ENCODE measurements around the gene PTGR2.

DNA sequence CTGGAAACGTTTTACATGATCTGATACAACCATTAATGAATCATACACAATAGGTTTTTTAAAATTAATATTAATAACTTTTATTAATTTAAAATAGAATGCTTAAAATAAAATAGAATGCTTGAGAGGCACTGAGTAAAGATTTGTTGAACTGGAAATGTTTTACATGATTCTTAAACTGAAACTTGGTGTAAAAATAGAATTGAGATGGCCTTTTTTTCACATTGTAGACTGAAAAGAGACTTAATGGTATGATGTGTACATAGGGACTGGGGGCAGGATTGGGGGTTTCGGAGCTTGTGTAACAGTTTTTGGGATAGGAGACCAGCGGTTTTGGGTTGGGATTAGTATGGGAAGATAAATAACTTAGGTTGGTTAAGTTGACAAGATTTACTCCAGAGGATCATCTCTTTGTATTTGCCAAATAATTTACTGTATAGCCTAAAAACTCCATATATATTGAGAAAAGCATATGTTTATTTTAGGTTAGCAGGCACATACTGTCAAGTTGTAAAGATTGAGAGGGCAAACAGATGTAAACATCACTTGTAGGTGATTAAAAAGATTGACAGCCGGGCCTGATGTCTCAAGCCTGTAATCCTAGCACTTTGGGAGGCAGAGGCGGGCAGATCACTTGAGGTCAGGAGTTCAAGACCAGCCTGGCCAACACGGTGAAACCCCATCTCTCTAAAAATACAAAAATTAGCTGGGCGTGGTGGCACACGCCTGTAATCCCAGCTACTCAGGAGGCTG, 33.0 kb downstream of the PTGR2 start:
- TF ChIP-seq, protein P1, sequence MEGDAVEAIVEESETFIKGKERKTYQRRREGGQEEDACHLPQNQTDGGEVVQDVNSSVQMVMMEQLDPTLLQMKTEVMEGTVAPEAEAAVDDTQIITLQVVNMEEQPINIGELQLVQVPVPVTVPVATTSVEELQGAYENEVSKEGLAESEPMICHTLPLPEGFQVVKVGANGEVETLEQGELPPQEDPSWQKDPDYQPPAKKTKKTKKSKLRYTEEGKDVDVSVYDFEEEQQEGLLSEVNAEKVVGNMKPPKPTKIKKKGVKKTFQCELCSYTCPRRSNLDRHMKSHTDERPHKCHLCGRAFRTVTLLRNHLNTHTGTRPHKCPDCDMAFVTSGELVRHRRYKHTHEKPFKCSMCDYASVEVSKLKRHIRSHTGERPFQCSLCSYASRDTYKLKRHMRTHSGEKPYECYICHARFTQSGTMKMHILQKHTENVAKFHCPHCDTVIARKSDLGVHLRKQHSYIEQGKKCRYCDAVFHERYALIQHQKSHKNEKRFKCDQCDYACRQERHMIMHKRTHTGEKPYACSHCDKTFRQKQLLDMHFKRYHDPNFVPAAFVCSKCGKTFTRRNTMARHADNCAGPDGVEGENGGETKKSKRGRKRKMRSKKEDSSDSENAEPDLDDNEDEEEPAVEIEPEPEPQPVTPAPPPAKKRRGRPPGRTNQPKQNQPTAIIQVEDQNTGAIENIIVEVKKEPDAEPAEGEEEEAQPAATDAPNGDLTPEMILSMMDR (IDR thresholded peaks at IDR 0.05), result no peak
- no peak for TF ChIP-seq POLR2A (IDR thresholded peaks at IDR 0.05; ENCODE audit: low read depth)
- TF ChIP-seq EP300 (IDR thresholded peaks at IDR 0.05), result no peak
- no peak for TF ChIP-seq POLR2AphosphoS5 (IDR thresholded peaks at IDR 0.05)
